PC-3 (cell line): ENCODE data around the gene GFOD1. TPM values are rescaled to one million over a fixed set of nuclear protein-coding genes. Genes with fewer than 3 reads are reported as not detected.

Experiments
- ATAC-seq: fragments of 200-7000 bp; cut with Tn5 transposase; 2 replicates; pipeline ENCODE4 v1.9.1; 2020; ENCODE audit warnings: mild to moderate bottlenecking, moderate library complexity
- BruUV-seq: library from RNA; stranded (reverse); fragments of 400-500 nt; replicated peaks from 2 replicates; lab custom pipeline; 2021; lab: Mats Ljungman, UMichigan
- CTCF ChIA-PET: fragments of 300-600 bp; sonication (Branson Sonifier 250); formaldehyde crosslinking; loops from one replicate; lab custom pipeline; 2022; ENCODE audit warnings: antibody characterized with exemption; lab: Charles Lee
- POLR2A ChIA-PET: fragments of 300-600 bp; sonication (Branson Sonifier 250); formaldehyde crosslinking; loops from one replicate; lab custom pipeline; 2022; ENCODE audit warnings: antibody characterized with exemption; ENCODE audit not compliant: unreplicated experiment; lab: Charles Lee
- DNase-seq: peaks from one replicate; pipeline ENCODE4 v3.0.0-alpha.2; 2015
- H2AFZ ChIP-seq: fragments of 300-600 bp; sonication (generic); 2 replicates; pipeline ENCODE4 v1.6.0; 2016; ENCODE audit warnings: antibody characterized with exemption, low read length
- H3F3A ChIP-seq: fragments of 300-600 bp; sonication (generic); one replicate; pipeline ENCODE4 v1.6.0; 2017; ENCODE audit warnings: antibody characterized with exemption, low read length, control low read depth, mild to moderate bottlenecking; ENCODE audit not compliant: unreplicated experiment
- H3K27ac ChIP-seq: fragments of 300-600 bp; sonication (generic); 2 replicates; pipeline ENCODE4 v1.5.1; 2016; ENCODE audit warnings: mild to moderate bottlenecking, low read length
- H3K27me3 ChIP-seq: fragments of 300-600 bp; sonication (generic); 2 replicates; pipeline ENCODE4 v1.6.1; 2016; ENCODE audit warnings: low read length, mixed read lengths
- H3K36me3 ChIP-seq: fragments of 300-600 bp; sonication (generic); 2 replicates; pipeline ENCODE4 v1.6.1; 2016; ENCODE audit warnings: low read depth, mixed run types, low read length, mixed read lengths
- H3K4me1 ChIP-seq: fragments of 300-600 bp; sonication (generic); 2 replicates; pipeline ENCODE4 v1.5.1; 2016; ENCODE audit warnings: low read length; ENCODE audit not compliant: insufficient read depth
- H3K4me2 ChIP-seq: fragments of 300-600 bp; sonication (generic); 2 replicates; pipeline ENCODE4 v1.6.0; 2016; ENCODE audit warnings: low read length
- H3K4me3 ChIP-seq: fragments of 300-600 bp; sonication (generic); 2 replicates; pipeline ENCODE4 v1.5.1; 2016; ENCODE audit warnings: mild to moderate bottlenecking, low read length, mixed read lengths
- H3K79me2 ChIP-seq: fragments of 300-600 bp; sonication (generic); 2 replicates; pipeline ENCODE4 v1.6.1; 2017; ENCODE audit warnings: low read length, mixed read lengths
- H3K9ac ChIP-seq: fragments of 300-600 bp; sonication (generic); 2 replicates; pipeline ENCODE4 v1.6.0; 2016; ENCODE audit warnings: mild to moderate bottlenecking, low read length
- H3K9me2 ChIP-seq: fragments of 300-600 bp; sonication (generic); replicated peaks from 2 replicates; pipeline ENCODE4 v1.6.1; 2016; ENCODE audit warnings: mixed run types, low read length, mixed read lengths
- H3K9me3 ChIP-seq: fragments of 300-600 bp; sonication (generic); 2 replicates; pipeline ENCODE4 v1.6.1; 2016; ENCODE audit warnings: low read length, mixed read lengths
- H4K20me1 ChIP-seq: fragments of 300-600 bp; sonication (generic); 2 replicates; pipeline ENCODE4 v1.6.1; 2016; ENCODE audit warnings: low read length, mixed read lengths
- EZH2 ChIP-seq: fragments of 300-600 bp; sonication (generic); IDR thresholded peaks from one replicate; pipeline ENCODE4 v1.6.1; 2017; ENCODE audit warnings: antibody characterized with exemption, mild to moderate bottlenecking, low read length; ENCODE audit not compliant: unreplicated experiment
- EZH2phosphoT487 ChIP-seq: fragments of 300-600 bp; sonication (generic); IDR thresholded peaks from 2 replicates; pipeline ENCODE4 v1.6.1; 2018; ENCODE audit warnings: mild to moderate bottlenecking, antibody characterized with exemption, low read length, borderline replicate concordance
- intact Hi-C: fragments of 100-400 bp; cut with micrococcal nuclease; formaldehyde crosslinking; loops from 2 replicates; pipeline ENCODE4 v1.9.0; 2023
- total RNA-seq: library from RNA; depleted of rRNA; stranded (reverse); fragments of >200 nt; gene quantifications from 2 replicates; pipeline ENCODE4 v1.2.3, GENCODE V29; 2014
- TF ChIP-seq, protein P1 (sequence below): fragments of 300-600 bp; sonication (generic); conservative IDR thresholded peaks from 2 replicates; pipeline ENCODE4 v1.5.1; 2017; ENCODE audit warnings: antibody characterized with exemption, low read depth, mild to moderate bottlenecking, low read length

The GFOD1 gene
- total RNA-seq, 1 experiment from 2014 or later, result 16.0 TPM

DNA sequence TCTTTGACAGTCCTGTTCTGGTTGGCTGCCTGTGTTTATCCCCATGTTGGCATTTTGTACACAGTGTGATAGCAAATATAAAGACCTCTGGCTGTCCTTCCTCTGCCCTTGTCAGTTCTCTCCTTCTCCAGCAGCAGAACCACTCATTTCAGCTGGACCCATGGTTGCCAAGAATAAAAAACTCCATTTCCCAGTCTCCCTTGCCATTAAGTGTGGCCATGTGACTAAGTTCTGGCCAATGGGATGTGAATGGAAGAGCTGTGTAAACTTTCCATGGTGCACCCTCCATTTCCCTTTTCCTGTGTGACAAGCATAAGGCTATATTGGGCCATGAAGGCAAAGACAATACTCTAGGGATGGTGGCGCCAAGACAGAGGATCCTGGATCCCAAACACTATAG, 80.6 kb downstream of the GFOD1 start:
- Histone ChIP-seq H3K27me3 (no peaks in the 10 kb centered on the region), H3K4me3 (no peak overlapping the region), H2AFZ (no peak overlapping the region), H3K9ac (no peak overlapping the region), H3K9me3 (no peaks in the 10 kb centered on the region), H3F3A (no peaks in the 10 kb centered on the region), H3K27ac (no peak overlapping the region), H3K79me2 (no peaks in the 10 kb centered on the region), H3K36me3 (no peaks in the 10 kb centered on the region), H3K9me2 (no peaks in the 10 kb centered on the region), H3K4me2 (no peak overlapping the region), H4K20me1 (no peaks in the 10 kb centered on the region), H3K4me1 (peaks cover 17% of the 10 kb centered on the region)
- BruUV-seq, result no TSS peak
- DNase-seq (no peak), ATAC-seq (no peak)
- TF ChIP-seq EZH2 (no peak), EZH2phosphoT487 (no peak)
- TF ChIP-seq, protein P1, sequence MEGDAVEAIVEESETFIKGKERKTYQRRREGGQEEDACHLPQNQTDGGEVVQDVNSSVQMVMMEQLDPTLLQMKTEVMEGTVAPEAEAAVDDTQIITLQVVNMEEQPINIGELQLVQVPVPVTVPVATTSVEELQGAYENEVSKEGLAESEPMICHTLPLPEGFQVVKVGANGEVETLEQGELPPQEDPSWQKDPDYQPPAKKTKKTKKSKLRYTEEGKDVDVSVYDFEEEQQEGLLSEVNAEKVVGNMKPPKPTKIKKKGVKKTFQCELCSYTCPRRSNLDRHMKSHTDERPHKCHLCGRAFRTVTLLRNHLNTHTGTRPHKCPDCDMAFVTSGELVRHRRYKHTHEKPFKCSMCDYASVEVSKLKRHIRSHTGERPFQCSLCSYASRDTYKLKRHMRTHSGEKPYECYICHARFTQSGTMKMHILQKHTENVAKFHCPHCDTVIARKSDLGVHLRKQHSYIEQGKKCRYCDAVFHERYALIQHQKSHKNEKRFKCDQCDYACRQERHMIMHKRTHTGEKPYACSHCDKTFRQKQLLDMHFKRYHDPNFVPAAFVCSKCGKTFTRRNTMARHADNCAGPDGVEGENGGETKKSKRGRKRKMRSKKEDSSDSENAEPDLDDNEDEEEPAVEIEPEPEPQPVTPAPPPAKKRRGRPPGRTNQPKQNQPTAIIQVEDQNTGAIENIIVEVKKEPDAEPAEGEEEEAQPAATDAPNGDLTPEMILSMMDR, result no peak
- intact Hi-C loops, result no loop called here
- CTCF ChIA-PET, result no interaction called here
- POLR2A ChIA-PET, result no interaction called here

DNA sequence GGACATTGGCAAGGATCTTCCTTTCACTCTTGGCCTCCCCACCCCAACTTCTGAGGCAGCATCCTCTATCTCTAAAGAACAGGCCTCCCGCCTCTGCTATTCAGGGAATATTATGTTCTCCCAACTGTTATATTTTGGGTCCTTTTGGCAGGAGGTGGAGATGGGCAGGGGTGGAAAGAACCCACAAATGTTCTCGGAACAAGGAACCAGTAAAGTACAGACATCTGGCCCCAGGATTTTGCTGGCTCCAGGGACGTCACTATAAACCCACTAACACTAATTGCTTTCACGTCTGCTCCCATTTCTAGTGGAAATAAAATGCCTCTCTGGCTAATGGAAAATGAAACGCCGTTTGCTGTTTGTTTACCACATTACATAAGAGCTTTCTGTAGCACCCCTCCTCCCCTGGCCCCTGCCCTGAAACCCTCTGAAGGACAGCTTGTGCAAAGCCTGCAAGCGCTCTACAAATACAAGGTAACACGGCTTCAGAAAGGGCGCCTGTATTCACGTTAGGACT, 81.4 kb downstream of the GFOD1 start:
- no peak overlapping the region for H3K4me3 ChIP-seq
- TF ChIP-seq EZH2 (no peak), EZH2phosphoT487 (no peak)
- TF ChIP-seq, protein P1, result no peak
- no peak overlapping the region for H3K27ac ChIP-seq
- no peaks in the 10 kb centered on the region for H3K9me3 ChIP-seq
- no peaks in the 10 kb centered on the region for H3F3A ChIP-seq
- no peaks in the 10 kb centered on the region for H4K20me1 ChIP-seq
- H3K4me2 ChIP-seq, result no peak overlapping the region
- ChIA-PET POLR2A (no interaction called here), CTCF (no interaction called here)
- no peaks in the 10 kb centered on the region for H3K27me3 ChIP-seq
- no peaks in the 10 kb centered on the region for H3K36me3 ChIP-seq
- no peaks in the 10 kb centered on the region for H3K79me2 ChIP-seq
- intact Hi-C loops, result no loop called here
- DNase-seq (no peak), ATAC-seq (no peak)
- no peaks in the 10 kb centered on the region for H3K9me2 ChIP-seq
- H3K4me1 ChIP-seq, result peaks cover 17% of the 10 kb centered on the region
- BruUV-seq, result no TSS peak
- H2AFZ ChIP-seq, result no peak overlapping the region
- no peak overlapping the region for H3K9ac ChIP-seq

DNA sequence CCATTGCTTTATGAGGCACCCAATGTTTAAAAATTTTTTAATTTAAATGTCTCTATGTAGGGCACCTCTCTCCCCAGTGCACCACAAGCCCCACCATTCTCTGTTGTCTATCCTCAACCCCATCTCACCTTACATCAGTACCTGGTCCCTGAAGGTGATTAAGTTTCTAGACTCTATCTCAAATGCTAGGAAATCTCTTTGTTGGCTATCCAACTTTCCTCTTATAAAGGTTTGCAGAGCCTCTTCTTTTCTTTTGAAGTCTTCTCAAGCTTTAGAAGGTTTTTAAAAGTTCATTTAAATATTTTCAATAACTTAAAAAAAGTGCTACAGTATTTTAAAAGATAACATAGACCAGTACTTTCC, 82.5 kb downstream of the GFOD1 start:
- Histone ChIP-seq H3K79me2 (no peaks in the 10 kb centered on the region), H3K27ac (no peak overlapping the region), H3K4me2 (no peak overlapping the region), H3F3A (no peaks in the 10 kb centered on the region), H3K9me2 (no peaks in the 10 kb centered on the region), H3K4me3 (no peak overlapping the region), H3K9ac (no peak overlapping the region), H2AFZ (no peak overlapping the region), H4K20me1 (no peaks in the 10 kb centered on the region), H3K36me3 (no peaks in the 10 kb centered on the region), H3K27me3 (no peaks in the 10 kb centered on the region), H3K4me1 (peaks cover 17% of the 10 kb centered on the region), H3K9me3 (no peaks in the 10 kb centered on the region)
- ATAC-seq (no peak), DNase-seq (no peak)
- intact Hi-C loops, result no loop called here
- BruUV-seq, result no TSS peak
- ChIA-PET CTCF (no interaction called here), POLR2A (interaction anchor here (0.6 kb wide), 1 partner anchor 35 kb away, joined by 3 read pairs; no protein-coding TSS in a partner anchor)
- no peak for TF ChIP-seq EZH2
- TF ChIP-seq, protein P1, result no peak
- no peak for TF ChIP-seq EZH2phosphoT487
